ENCODE measurements around the gene RFTN1. TPM values are rescaled to one million over a fixed set of nuclear protein-coding genes. Genes with fewer than 3 reads are reported as not detected.

Gene RFTN1
- total RNA-seq, 1 donor from 2014 or later: 0.96 TPM

GRCh38 chr3:16470590-16470989, 42.9 kb downstream of the RFTN1 start:
- Mint-ChIP-seq H3K36me3 (ENCODE audit: insufficient read depth) (no peaks in the 10 kb centered on the region), H3K27me3 (peaks cover 20% of the 10 kb centered on the region), H3K27ac (no peak overlapping the region), H3K9me3 (ENCODE audit: low read depth) (peaks cover 4% of the 10 kb centered on the region), H3K4me1 (ENCODE audit: low read depth) (peaks cover 25% of the 10 kb centered on the region), H3K4me3 (ENCODE audit: low read depth) (no peak overlapping the region)
- DNase-seq (ENCODE audit: low spot score, unreplicated experiment): no peak
- no peak for TF ChIP-seq CTCF (IDR thresholded peaks at IDR 0.05; ENCODE audit: unreplicated experiment)

GRCh38 chr3:16468336-16469098, 45.0 kb downstream of the RFTN1 start:
- Mint-ChIP-seq H3K4me3 (ENCODE audit: low read depth) (no peak overlapping the region), H3K27ac (no peak overlapping the region), H3K27me3 (peaks cover 19% of the 10 kb centered on the region), H3K4me1 (ENCODE audit: low read depth) (peaks cover 16% of the 10 kb centered on the region), H3K36me3 (ENCODE audit: insufficient read depth) (no peaks in the 10 kb centered on the region), H3K9me3 (ENCODE audit: low read depth) (peaks cover 4% of the 10 kb centered on the region)
- DNase-seq (ENCODE audit: low spot score, unreplicated experiment): no peak
- TF ChIP-seq CTCF (IDR thresholded peaks at IDR 0.05; ENCODE audit: unreplicated experiment): no peak

GRCh38 chr3:16468002-16468335, 45.5 kb downstream of the RFTN1 start:
- H3K4me3 Mint-ChIP-seq (ENCODE audit: low read depth): no peak overlapping the region
- peaks cover 8% of the 10 kb centered on the region for H3K9me3 Mint-ChIP-seq (ENCODE audit: low read depth)

GRCh38 chr3:16467393-16467792, 46.1 kb downstream of the RFTN1 start:
- H3K9me3 Mint-ChIP-seq (ENCODE audit: low read depth): peaks cover 10% of the 10 kb centered on the region

More at GRCh38 chr3:16468002-16468335, 45.5 kb downstream of the RFTN1 start:
- peaks cover 19% of the 10 kb centered on the region for H3K27me3 Mint-ChIP-seq
- H3K36me3 Mint-ChIP-seq (ENCODE audit: insufficient read depth): no peaks in the 10 kb centered on the region
- DNase-seq (ENCODE audit: low spot score, unreplicated experiment): no peak
- TF ChIP-seq CTCF (IDR thresholded peaks at IDR 0.05; ENCODE audit: unreplicated experiment): no peak
- H3K27ac Mint-ChIP-seq: no peak overlapping the region
- H3K4me1 Mint-ChIP-seq (ENCODE audit: low read depth): peaks cover 16% of the 10 kb centered on the region

GRCh38 chr3:16466822-16467221, 46.7 kb downstream of the RFTN1 start:
- Mint-ChIP-seq H3K9me3 (ENCODE audit: low read depth) (peaks cover 10% of the 10 kb centered on the region), H3K27me3 (peaks cover 19% of the 10 kb centered on the region), H3K4me1 (ENCODE audit: low read depth) (peaks cover 20% of the 10 kb centered on the region), H3K27ac (no peak overlapping the region), H3K36me3 (ENCODE audit: insufficient read depth) (no peaks in the 10 kb centered on the region), H3K4me3 (ENCODE audit: low read depth) (no peak overlapping the region)
- no peak for DNase-seq (ENCODE audit: low spot score, unreplicated experiment)
- no peak for TF ChIP-seq CTCF (IDR thresholded peaks at IDR 0.05; ENCODE audit: unreplicated experiment)

More at GRCh38 chr3:16467393-16467792, 46.1 kb downstream of the RFTN1 start:
- Mint-ChIP-seq H3K36me3 (ENCODE audit: insufficient read depth) (no peaks in the 10 kb centered on the region), H3K4me1 (ENCODE audit: low read depth) (peaks cover 19% of the 10 kb centered on the region), H3K27me3 (peaks cover 19% of the 10 kb centered on the region), H3K4me3 (ENCODE audit: low read depth) (no peak overlapping the region), H3K27ac (no peak overlapping the region)
- no peak for TF ChIP-seq CTCF (IDR thresholded peaks at IDR 0.05; ENCODE audit: unreplicated experiment)
- no peak for DNase-seq (ENCODE audit: low spot score, unreplicated experiment)
